ENCODE results near the gene RPP40. TPM values are rescaled to one million over a fixed set of nuclear protein-coding genes. Genes with fewer than 3 reads are reported as not detected.
"Not testable (repeated sequence)": the region's sequence is repeated elsewhere in the genome, so short reads cannot be mapped to it uniquely, and the experiment has no call there.

The RPP40 gene
- total RNA-seq, 3 donors from 2014 or later (not counting 1 experiment from before 2014, with no cell fraction given) = 1.3 to 1.7 (median 1.3) TPM

GRCh38 chr6:5034328-5034727 lies 30.5 kb upstream of the RPP40 start:
- Histone ChIP-seq H3K36me3 (ENCODE audit: control insufficient read depth, insufficient read depth, low read length) (no peaks in the 10 kb centered on the region), H3K9me3 (ENCODE audit: control insufficient read depth, insufficient read depth, low read length) (no peaks in the 10 kb centered on the region), H3K4me1 (ENCODE audit: control insufficient read depth, insufficient read depth, low read length) (peaks cover 7% of the 10 kb centered on the region), H3K27ac (ENCODE audit: low read length) (no peak overlapping the region), H3K4me3 (ENCODE audit: low read length) (no peak overlapping the region), H3K27me3 (ENCODE audit: control insufficient read depth, insufficient read depth, low read length) (no peaks in the 10 kb centered on the region)
- H3K4me3 Mint-ChIP-seq = no peak overlapping the region
- intact Hi-C loops (cut with micrococcal nuclease) = no loop called here
- peaks cover 7 to 8% of the 10 kb centered on the region in 2 donors for H3K4me1 Mint-ChIP-seq
- DNase-seq = no peak
- 58% methylated on average over 6 of the region's 7 CpGs for WGBS (ENCODE audit: insufficient coverage)
- H3K9me3 Mint-ChIP-seq = no peaks in the 10 kb centered on the region
- H3K27me3 Mint-ChIP-seq (ENCODE audit: low read depth in 2 of 2) = peaks cover 4 to 7% of the 10 kb centered on the region in 2 donors
- no peaks in the 10 kb centered on the region for H3K36me3 Mint-ChIP-seq
- no peak for ATAC-seq
- no peak for TF ChIP-seq CTCF (IDR thresholded peaks at IDR 0.05)
- H3K27ac Mint-ChIP-seq = no peak overlapping the region

- H3K9me3 Mint-ChIP-seq; H3K4me1 ChIP-seq (ENCODE audit: control insufficient read depth, insufficient read depth, low read length); H3K27me3 ChIP-seq (ENCODE audit: control insufficient read depth, insufficient read depth, low read length); H3K36me3 ChIP-seq (ENCODE audit: control insufficient read depth, insufficient read depth, low read length); DNase-seq; H3K36me3 Mint-ChIP-seq; H3K27ac ChIP-seq (ENCODE audit: low read length); ATAC-seq; H3K9me3 ChIP-seq (ENCODE audit: control insufficient read depth, insufficient read depth, low read length); H3K4me3 Mint-ChIP-seq; H3K4me1 Mint-ChIP-seq; H3K27ac Mint-ChIP-seq; H3K27me3 Mint-ChIP-seq (ENCODE audit: low read depth in 2 of 2); intact Hi-C loops (cut with micrococcal nuclease); H3K4me3 ChIP-seq (ENCODE audit: low read length): not testable (repeated sequence)
- 88% methylated on average over 7 of the region's 14 CpGs for WGBS (ENCODE audit: insufficient coverage)
Observed at GRCh38 chr6:5033214-5033904, 29.5 kb upstream of the RPP40 start.

- H3K4me1 ChIP-seq (ENCODE audit: control insufficient read depth, insufficient read depth, low read length); H3K27ac Mint-ChIP-seq; H3K27ac ChIP-seq (ENCODE audit: low read length); H3K36me3 Mint-ChIP-seq; H3K27me3 Mint-ChIP-seq (ENCODE audit: low read depth in 2 of 2); H3K9me3 Mint-ChIP-seq; H3K9me3 ChIP-seq (ENCODE audit: control insufficient read depth, insufficient read depth, low read length); DNase-seq; H3K4me1 Mint-ChIP-seq; ATAC-seq; H3K4me3 ChIP-seq (ENCODE audit: low read length); intact Hi-C loops (cut with micrococcal nuclease); H3K27me3 ChIP-seq (ENCODE audit: control insufficient read depth, insufficient read depth, low read length); H3K4me3 Mint-ChIP-seq; H3K36me3 ChIP-seq (ENCODE audit: control insufficient read depth, insufficient read depth, low read length): not testable (repeated sequence)
- WGBS (ENCODE audit: insufficient coverage) = 95% methylated on average over 13 of the region's 13 CpGs
Observed at GRCh38 chr6:5032706-5033105, 28.9 kb upstream of the RPP40 start.

- H3K27me3 ChIP-seq (ENCODE audit: control insufficient read depth, insufficient read depth, low read length) = no peaks in the 10 kb centered on the region
- ATAC-seq (no peak), DNase-seq (no peak)
- 97% methylated on average over 6 of the region's 6 CpGs for WGBS (ENCODE audit: insufficient coverage)
- H3K4me1 ChIP-seq (ENCODE audit: control insufficient read depth, insufficient read depth, low read length) = peaks cover 11% of the 10 kb centered on the region
- Mint-ChIP-seq H3K4me1 (peaks cover 13 to 14% of the 10 kb centered on the region in 2 donors), H3K27me3 (ENCODE audit: low read depth in 2 of 2) (peaks cover 8 to 13% of the 10 kb centered on the region in 2 donors), H3K36me3 (no peaks in the 10 kb centered on the region), H3K9me3 (no peaks in the 10 kb centered on the region), H3K27ac (no peak overlapping the region), H3K4me3 (no peak overlapping the region)
- H3K27ac ChIP-seq (ENCODE audit: low read length) = no peak overlapping the region
- intact Hi-C loops (cut with micrococcal nuclease) = no loop called here
- H3K9me3 ChIP-seq (ENCODE audit: control insufficient read depth, insufficient read depth, low read length) = no peaks in the 10 kb centered on the region
- H3K4me3 ChIP-seq (ENCODE audit: low read length) = no peak overlapping the region
- no peak for TF ChIP-seq CTCF (IDR thresholded peaks at IDR 0.05)
- H3K36me3 ChIP-seq (ENCODE audit: control insufficient read depth, insufficient read depth, low read length) = no peaks in the 10 kb centered on the region
Observed at GRCh38 chr6:5031150-5031549, 27.3 kb upstream of the RPP40 start.

Measured in natural killer cell (primary cell).